GM19324 (cell line): ENCODE results near the gene ZNF408.

ENCODE experiments used
- ATAC-seq: cut with Tn5 transposase; IDR thresholded peaks from one replicate; pipeline ENCODE4 v1.9.1; 2021; ENCODE audit warnings: mild to moderate bottlenecking, moderate library complexity; ENCODE audit not compliant: unreplicated experiment, low FRiP score

Gene ZNF408

GRCh38 chr11:46675288-46675851, 25.5 kb upstream of the ZNF408 start:
- no peak for ATAC-seq

GRCh38 chr11:46675949-46676348, 24.9 kb upstream of the ZNF408 start:
- ATAC-seq, result no peak

GRCh38 chr11:46676436-46677158, 24.2 kb upstream of the ZNF408 start:
- no peak for ATAC-seq

GRCh38 chr11:46677169-46677568, 23.7 kb upstream of the ZNF408 start:
- ATAC-seq, result no peak

DNA sequence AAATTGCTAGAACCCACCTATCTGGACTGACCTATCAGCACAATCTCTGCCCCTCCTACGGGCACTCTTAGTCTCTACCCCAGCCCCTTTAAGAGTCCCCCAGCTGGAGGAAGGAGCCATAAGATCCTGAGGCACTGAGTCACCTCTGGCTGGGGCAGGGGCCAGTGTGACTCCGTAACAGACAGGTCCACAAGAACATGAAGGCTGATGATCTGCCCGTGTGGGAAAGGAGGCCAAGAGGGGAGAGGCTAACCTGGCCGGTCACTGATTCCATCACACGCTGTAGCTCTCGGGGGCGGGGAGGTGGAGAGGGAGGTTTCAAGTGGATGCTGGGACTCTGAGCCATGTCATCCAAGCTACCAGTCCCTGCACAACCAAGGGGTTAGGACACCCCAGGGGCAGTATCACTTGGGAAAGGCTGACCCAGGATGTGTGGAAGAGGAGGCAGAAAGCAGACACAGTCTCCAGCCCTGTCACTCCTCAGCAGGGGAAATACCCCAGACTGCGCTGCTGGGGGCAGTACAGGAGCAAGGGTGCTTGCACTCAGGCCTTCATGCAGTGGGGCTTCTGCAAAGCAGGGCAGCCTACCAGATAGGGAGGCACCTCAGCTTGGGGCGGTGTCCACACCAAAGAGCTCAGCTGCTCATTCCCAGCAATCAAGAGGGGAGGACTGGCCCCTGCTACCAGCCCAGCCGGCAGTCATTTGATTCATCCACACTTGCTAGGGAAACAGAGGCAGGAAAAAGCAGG, 22.7 kb upstream of the ZNF408 start:
- ATAC-seq, result no peak

- ATAC-seq, result no peak
Measured at GRCh38 chr11:46678741-46679130, 22.1 kb upstream of the ZNF408 start.

DNA sequence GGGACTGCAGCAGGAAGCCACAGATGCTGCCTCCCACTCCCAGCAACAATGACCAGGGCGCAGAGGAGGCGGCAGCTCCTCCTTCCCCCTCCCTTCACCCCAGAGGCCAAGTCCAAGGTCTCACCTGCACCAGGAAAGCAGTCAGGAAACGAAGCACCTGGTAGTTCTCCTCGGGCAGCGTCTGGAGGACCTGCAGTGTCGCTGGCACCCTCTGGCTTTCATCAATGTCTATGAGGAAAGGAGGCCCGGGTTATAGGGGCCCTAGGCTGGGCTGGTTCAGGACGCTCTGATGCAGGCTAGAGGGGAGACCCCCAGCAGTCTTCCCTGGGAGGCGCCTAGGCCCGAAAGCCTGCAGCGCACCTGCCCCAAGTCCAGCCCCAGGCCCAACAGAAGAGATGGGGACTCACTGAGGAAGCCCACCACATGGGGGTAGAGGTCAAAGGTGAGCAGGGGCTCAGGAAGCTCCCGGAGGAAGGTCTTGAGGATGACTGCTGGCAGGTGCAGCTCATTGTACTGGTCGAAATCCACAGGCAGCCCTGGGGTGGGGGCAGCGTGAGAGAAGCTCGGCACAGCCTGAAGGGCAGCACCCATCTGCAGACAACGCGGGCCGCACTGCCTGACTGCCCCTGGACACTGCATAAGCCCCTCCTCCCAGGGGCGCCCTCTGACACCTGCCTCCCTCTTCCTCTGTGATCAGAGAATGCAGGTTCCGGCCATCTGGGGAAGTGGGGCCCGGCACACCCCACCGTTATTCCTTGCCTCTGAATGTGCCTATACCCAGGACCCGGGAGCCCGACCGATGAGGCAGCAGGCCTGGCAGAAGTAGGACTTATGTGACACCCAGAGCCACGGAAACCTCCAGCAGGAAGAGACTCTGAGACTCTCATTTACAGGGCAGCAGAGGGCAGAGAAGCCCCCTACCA, 21.3 kb upstream of the ZNF408 start:
- no peak for ATAC-seq

DNA sequence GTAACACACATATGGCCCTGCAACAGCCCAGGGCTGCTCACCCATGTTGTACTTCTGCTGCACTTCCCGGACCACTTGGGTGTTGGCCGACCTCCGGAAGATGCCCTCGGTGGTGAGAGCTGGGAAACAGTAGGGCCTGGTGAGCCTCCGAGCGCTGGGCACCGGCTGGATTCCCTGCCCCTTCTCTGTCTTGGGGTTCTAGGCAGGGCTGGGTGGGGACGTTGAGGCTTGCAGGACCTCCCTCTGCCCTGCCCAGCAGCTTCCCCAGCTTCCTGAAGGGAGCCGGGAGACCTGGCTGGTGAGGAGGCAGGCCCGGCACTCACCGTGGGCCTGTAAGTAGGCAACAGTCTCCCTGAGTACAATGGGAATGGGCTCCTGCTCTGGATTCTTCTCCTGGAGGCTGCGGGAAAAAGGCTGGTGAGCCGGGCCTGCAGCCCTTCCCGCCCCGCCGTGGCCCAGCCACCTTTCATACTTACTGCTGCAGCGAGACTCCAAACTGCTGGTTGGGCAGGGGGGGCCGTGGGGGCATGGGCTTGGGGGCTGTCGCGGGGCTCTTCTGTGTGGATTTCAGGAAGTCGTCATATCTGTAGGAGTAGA, 20.6 kb upstream of the ZNF408 start:
- no peak for ATAC-seq

GRCh38 chr11:46680815-46681214, 20.0 kb upstream of the ZNF408 start:
- no peak for ATAC-seq

DNA sequence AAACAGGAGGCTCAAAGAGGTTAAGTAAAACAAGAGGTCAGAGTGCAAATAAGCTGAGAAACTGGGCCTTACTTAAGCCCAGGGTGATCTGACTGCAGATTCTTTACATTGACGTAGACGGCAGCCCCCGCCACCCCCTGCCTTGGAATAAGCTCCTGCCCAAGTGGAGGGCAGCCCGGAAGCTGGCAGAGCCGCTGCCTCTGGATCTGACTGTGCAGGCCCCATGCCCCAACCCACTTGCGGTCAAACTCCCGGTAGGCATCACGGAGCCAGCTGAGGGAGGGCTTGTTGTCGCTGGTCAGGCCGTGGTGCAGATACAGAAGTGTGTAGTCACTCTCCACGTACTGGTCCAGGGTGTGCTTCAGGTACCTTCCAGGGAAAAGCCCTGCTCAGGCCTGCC, 19.0 kb upstream of the ZNF408 start:
- ATAC-seq, result no peak

GRCh38 chr11:46682773-46683752, 17.8 kb upstream of the ZNF408 start:
- no peak for ATAC-seq

- no peak for ATAC-seq
Measured at GRCh38 chr11:46684367-46684766, 16.5 kb upstream of the ZNF408 start.

GRCh38 chr11:46686886-46687795, 13.7 kb upstream of the ZNF408 start:
- no peak for ATAC-seq

- ATAC-seq, result no peak
Measured at GRCh38 chr11:46690702-46691101, 10.1 kb upstream of the ZNF408 start.

DNA sequence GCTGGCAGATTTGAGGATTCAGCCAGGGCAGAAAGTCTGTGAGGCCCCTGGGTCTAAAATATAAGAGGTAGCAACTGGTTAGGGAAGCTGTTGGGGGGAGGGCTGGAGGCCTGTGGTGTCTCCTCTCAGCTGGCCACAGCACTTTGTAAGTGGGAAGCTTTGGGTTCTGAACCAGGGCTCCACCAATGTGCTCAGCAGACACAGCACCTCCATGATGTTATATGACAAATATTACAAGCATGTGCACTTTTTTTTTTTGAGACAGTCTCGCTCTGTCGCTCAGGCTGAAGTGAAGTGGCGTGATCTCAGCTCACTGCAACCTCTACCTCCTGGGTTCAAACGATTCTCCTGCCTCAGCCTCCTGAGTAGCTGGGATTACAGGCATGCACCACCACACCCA, 8.4 kb upstream of the ZNF408 start:
- ATAC-seq, result no peak

DNA sequence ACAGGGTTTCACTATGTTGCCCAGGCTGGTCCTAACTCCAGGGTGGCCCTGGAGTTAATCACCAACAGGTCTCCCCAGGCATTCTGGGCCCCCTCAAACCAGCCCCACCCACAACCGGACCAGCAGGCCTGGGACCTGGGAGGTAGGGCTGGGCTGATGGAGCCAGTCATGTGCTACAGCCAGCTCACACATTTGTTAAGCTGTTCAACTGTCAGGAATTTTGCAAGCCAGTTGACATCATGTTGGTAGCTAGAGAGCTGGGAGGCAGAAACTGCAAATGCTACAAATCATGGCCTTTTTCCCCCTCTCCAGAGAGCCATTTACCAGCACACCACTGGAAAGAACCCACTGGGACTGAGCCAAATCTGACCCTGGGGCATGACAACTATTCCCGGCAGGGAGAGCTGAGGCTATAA, 7.2 kb upstream of the ZNF408 start:
- ATAC-seq, result no peak

- ATAC-seq, result no peak
Measured at GRCh38 chr11:46694072-46694471, 6.8 kb upstream of the ZNF408 start.

- ATAC-seq, result no peak
Measured at GRCh38 chr11:46694607-46695006, 6.2 kb upstream of the ZNF408 start.
